ENCODE data around the gene SNTG2.
A peak's percentile ranks its signal among the peaks of the same experiment; 100 is the strongest.
"Not testable (repeated sequence)": the region's sequence is repeated elsewhere in the genome, so short reads cannot be mapped to it uniquely, and the experiment has no call there.

Gene SNTG2

GRCh38 chr2:1192121-1192520, 241.5 kb downstream of the SNTG2 start:
- DNase-seq (ENCODE audit: low spot score): no peak

GRCh38 chr2:1193801-1194200, 243.2 kb downstream of the SNTG2 start:
- no peak for DNase-seq (ENCODE audit: low spot score)

GRCh38 chr2:1203772-1204171, 253.1 kb downstream of the SNTG2 start:
- DNase-seq (ENCODE audit: low spot score): no peak

- no peak for DNase-seq (ENCODE audit: low spot score)
Measured at GRCh38 chr2:1205853-1206252, 255.2 kb downstream of the SNTG2 start.

- no peak for DNase-seq (ENCODE audit: low spot score)
Measured at GRCh38 chr2:1207962-1208510, 257.4 kb downstream of the SNTG2 start.

- no peak for DNase-seq (ENCODE audit: low spot score)
Measured at GRCh38 chr2:1208522-1208921, 257.9 kb downstream of the SNTG2 start.

- DNase-seq (ENCODE audit: low spot score): no peak
Measured at GRCh38 chr2:1209246-1209645, 258.6 kb downstream of the SNTG2 start.

- DNase-seq (ENCODE audit: low spot score): no peak
Measured at GRCh38 chr2:1209761-1210160, 259.1 kb downstream of the SNTG2 start.

GRCh38 chr2:1210352-1210751, 259.7 kb downstream of the SNTG2 start:
- no peak for DNase-seq (ENCODE audit: low spot score)

GRCh38 chr2:1219901-1220573, 269.4 kb downstream of the SNTG2 start:
- no peak for DNase-seq (ENCODE audit: low spot score)

GRCh38 chr2:1222056-1222455, 271.4 kb downstream of the SNTG2 start:
- no peak for DNase-seq (ENCODE audit: low spot score)

GRCh38 chr2:1223791-1224190, 273.1 kb downstream of the SNTG2 start:
- DNase-seq (ENCODE audit: low spot score): no peak

- DNase-seq (ENCODE audit: low spot score): peak; percentile 28
Measured at GRCh38 chr2:1224901-1225300, 274.3 kb downstream of the SNTG2 start.

- DNase-seq (ENCODE audit: low spot score): no peak
Measured at GRCh38 chr2:1226766-1227165, 276.1 kb downstream of the SNTG2 start.

- no peak for DNase-seq (ENCODE audit: low spot score)
Measured at GRCh38 chr2:1227274-1227900, 276.7 kb downstream of the SNTG2 start.

GRCh38 chr2:1229596-1229995, 278.9 kb downstream of the SNTG2 start:
- not testable (repeated sequence) for DNase-seq (ENCODE audit: low spot score)

- no peak for DNase-seq (ENCODE audit: low spot score)
Measured at GRCh38 chr2:1230155-1230893, 279.7 kb downstream of the SNTG2 start.

GRCh38 chr2:1231466-1232063, 280.9 kb downstream of the SNTG2 start:
- no peak for DNase-seq (ENCODE audit: low spot score)

- DNase-seq (ENCODE audit: low spot score): no peak
Measured at GRCh38 chr2:1233281-1233680, 282.6 kb downstream of the SNTG2 start.

- no peak for DNase-seq (ENCODE audit: low spot score)
Measured at GRCh38 chr2:1234731-1235308, 284.2 kb downstream of the SNTG2 start.

GRCh38 chr2:1235806-1236205, 285.2 kb downstream of the SNTG2 start:
- DNase-seq (ENCODE audit: low spot score): no peak

- no peak for DNase-seq (ENCODE audit: low spot score)
Measured at GRCh38 chr2:1236606-1237005, 286.0 kb downstream of the SNTG2 start.

Measured in COLO829 (cell line).